Sigmoid colon (tissue), 7 donors: ENCODE measurements around the gene GRIK4. TPM values are rescaled to one million over a fixed set of nuclear protein-coding genes. Genes with fewer than 3 reads are reported as not detected.

ENCODE experiments used
- DNase-seq: peaks from one replicate; pipeline ENCODE4 v3.0.0-alpha.2; 2019
- H3K27ac ChIP-seq, 4 donors: fragments of 200-600 bp; sonication (generic); one replicate each; pipeline ENCODE4 v1.5.1; 2016 to 2019; ENCODE audit warnings: mild to moderate bottlenecking in 1 of 4
- H3K27me3 ChIP-seq, 3 donors: fragments of 200-600 bp; sonication (generic); one replicate each; pipeline ENCODE4 v1.5.1; 2019; ENCODE audit warnings: mild to moderate bottlenecking in 1 of 3
- H3K36me3 ChIP-seq, 4 donors: fragments of 200-600 bp; sonication (generic); one replicate each; pipeline ENCODE4 v1.5.1; 2016 to 2019
- H3K4me1 ChIP-seq, 4 donors: fragments of 200-600 bp; sonication (generic); one replicate each; pipeline ENCODE4 v1.5.1; 2017 to 2019
- H3K4me3 ChIP-seq, 4 donors: fragments of 200-600 bp; sonication (generic); one replicate each; pipeline ENCODE4 v1.5.1; 2017 to 2019; ENCODE audit warnings: mild to moderate bottlenecking in 2 of 4, moderate library complexity in 1 of 4
- H3K9me3 ChIP-seq, 4 donors: fragments of 200-600 bp in 3 of 4; sonication (generic) in 3 of 4; one replicate each; pipeline versions ENCODE4 v1.5.1 to v1.6.1; 2013 to 2019
- EP300 ChIP-seq, 4 donors: sonication (generic); formaldehyde crosslinking; IDR thresholded peaks; one replicate each; pipeline ENCODE4 v1.6.1; 2017; ENCODE audit warnings: antibody characterized with exemption in 4 of 4
- POLR2A ChIP-seq, 2 donors: fragments of 450-650 bp; IDR thresholded peaks; one replicate each; pipeline ENCODE4 v1.6.1; 2016; ENCODE audit warnings: antibody characterized with exemption in 2 of 2, mild to moderate bottlenecking in 2 of 2, moderate library complexity in 2 of 2
- POLR2AphosphoS5 ChIP-seq, 4 donors: sonication (generic); formaldehyde crosslinking; IDR thresholded peaks; one replicate each; pipeline ENCODE4 v1.6.1; 2017; ENCODE audit warnings: antibody characterized with exemption in 4 of 4
- WGBS, 2 donors: extraction: QIAGEN DNeasy Blood & Tissue Kit; methylation state at CpG; one replicate each; pipeline ENCODE4 v1.1.7; 2013; 5-methylcytosine and 5-hydroxymethylcytosine counted together
- intact Hi-C: fragments of 100-400 bp; cut with DNase I; formaldehyde crosslinking; loops from one replicate; pipeline ENCODE4 v1.15.1; 2023
- polyA plus RNA-seq, 3 donors: library from polyadenylated mRNA; stranded (reverse); fragments of 200-250 nt; gene quantifications; one replicate each; pipeline ENCODE4 v1.2.3, GENCODE V29; 2013
- total RNA-seq, 4 donors: library from RNA; depleted of rRNA; stranded (reverse); fragments of >200 nt; gene quantifications; one replicate each; pipeline ENCODE4 v1.1.0, GENCODE V29; 2016
- TF ChIP-seq, protein P1 (sequence below), 4 experiments: fragments of 450-650 bp in 3 of 4; fragments of 200-600 bp in 1 of 4; IDR thresholded peaks; one replicate each; pipeline ENCODE4 v1.5.1; 2016 to 2019; ENCODE audit warnings: antibody characterized with exemption in 4 of 4, mild to moderate bottlenecking in 3 of 4, moderate library complexity in 2 of 4
- donor health status: healthy with polysubstance abuse.
- donor health status: Bipolar disorder and iron deficiency.
- donor health status: healthy.

The GRIK4 gene
- total and polyA plus RNA-seq, 7 donors = 0.10 to 0.36 (median 0.27) TPM; not detected in 4

DNA sequence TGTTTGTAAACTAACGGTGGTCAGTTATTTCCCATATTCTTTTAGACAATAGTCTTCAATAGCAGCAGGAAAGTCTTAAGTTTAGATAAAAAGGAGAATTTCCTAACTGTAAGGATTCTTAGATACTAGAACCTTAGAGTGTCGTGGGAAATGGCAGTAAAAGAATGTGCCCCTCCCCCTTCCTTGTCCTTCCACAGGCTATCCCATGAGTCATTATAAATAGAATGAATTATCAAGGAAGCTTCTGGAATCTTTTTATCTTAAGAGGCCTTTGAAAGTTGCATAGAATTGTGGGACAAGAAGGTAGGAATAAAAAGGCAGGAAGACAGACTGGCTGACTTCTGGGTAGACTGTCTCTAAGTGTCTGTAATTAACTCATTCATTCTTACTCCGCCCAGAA lies 347.2 kb downstream of the GRIK4 start:
- Histone ChIP-seq H3K27ac (no peak overlapping the region), H3K9me3 (no peaks in the 10 kb centered on the region), H3K36me3 (no peaks in the 10 kb centered on the region), H3K4me1 (no peaks in the 10 kb centered on the region), H3K27me3 (peaks cover 0 to 2% (median 0%) of the 10 kb centered on the region in 3 donors), H3K4me3 (no peak overlapping the region)
- TF ChIP-seq EP300 (IDR thresholded peaks at IDR 0.05) (no peak), POLR2A (IDR thresholded peaks at IDR 0.05) (no peak), POLR2AphosphoS5 (IDR thresholded peaks at IDR 0.05) (no peak)
- TF ChIP-seq, protein P1, sequence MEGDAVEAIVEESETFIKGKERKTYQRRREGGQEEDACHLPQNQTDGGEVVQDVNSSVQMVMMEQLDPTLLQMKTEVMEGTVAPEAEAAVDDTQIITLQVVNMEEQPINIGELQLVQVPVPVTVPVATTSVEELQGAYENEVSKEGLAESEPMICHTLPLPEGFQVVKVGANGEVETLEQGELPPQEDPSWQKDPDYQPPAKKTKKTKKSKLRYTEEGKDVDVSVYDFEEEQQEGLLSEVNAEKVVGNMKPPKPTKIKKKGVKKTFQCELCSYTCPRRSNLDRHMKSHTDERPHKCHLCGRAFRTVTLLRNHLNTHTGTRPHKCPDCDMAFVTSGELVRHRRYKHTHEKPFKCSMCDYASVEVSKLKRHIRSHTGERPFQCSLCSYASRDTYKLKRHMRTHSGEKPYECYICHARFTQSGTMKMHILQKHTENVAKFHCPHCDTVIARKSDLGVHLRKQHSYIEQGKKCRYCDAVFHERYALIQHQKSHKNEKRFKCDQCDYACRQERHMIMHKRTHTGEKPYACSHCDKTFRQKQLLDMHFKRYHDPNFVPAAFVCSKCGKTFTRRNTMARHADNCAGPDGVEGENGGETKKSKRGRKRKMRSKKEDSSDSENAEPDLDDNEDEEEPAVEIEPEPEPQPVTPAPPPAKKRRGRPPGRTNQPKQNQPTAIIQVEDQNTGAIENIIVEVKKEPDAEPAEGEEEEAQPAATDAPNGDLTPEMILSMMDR (IDR thresholded peaks at IDR 0.05) = no peak
- WGBS, 2 donors = 44 to 47% methylated on average over 3 of the region's 3 CpGs
- DNase-seq = no peak
- intact Hi-C loops = no loop called here

GRCh38 chr11:120859552-120860295 lies 348.2 kb downstream of the GRIK4 start:
- H3K9me3 ChIP-seq = no peaks in the 10 kb centered on the region
- no peak overlapping the region for H3K4me3 ChIP-seq
- no peak for TF ChIP-seq POLR2A (IDR thresholded peaks at IDR 0.05)
- no peak for TF ChIP-seq EP300 (IDR thresholded peaks at IDR 0.05)
- TF ChIP-seq, protein P1 (IDR thresholded peaks at IDR 0.05) = no peak
- TF ChIP-seq POLR2AphosphoS5 (IDR thresholded peaks at IDR 0.05) = no peak
- no peak for DNase-seq
- WGBS, 2 donors = 91 to 93% methylated on average over 7 of the region's 7 CpGs
- H3K27ac ChIP-seq = no peak overlapping the region
- H3K27me3 ChIP-seq = peaks cover 0 to 2% (median 0%) of the 10 kb centered on the region in 3 donors
- intact Hi-C loops = no loop called here
- H3K36me3 ChIP-seq = no peaks in the 10 kb centered on the region
- no peaks in the 10 kb centered on the region for H3K4me1 ChIP-seq

GRCh38 chr11:120863359-120863758 lies 351.8 kb downstream of the GRIK4 start:
- Histone ChIP-seq H3K4me1 (no peaks in the 10 kb centered on the region), H3K9me3 (no peaks in the 10 kb centered on the region), H3K4me3 (no peak overlapping the region), H3K27ac (no peak overlapping the region), H3K27me3 (peaks cover 0 to 7% (median 0%) of the 10 kb centered on the region in 3 donors), H3K36me3 (no peaks in the 10 kb centered on the region)
- no peak for DNase-seq
- intact Hi-C loops = no loop called here
- 93% methylated on average over 2 of the region's 2 CpGs for WGBS, 2 donors
- TF ChIP-seq POLR2AphosphoS5 (IDR thresholded peaks at IDR 0.05) (no peak), EP300 (IDR thresholded peaks at IDR 0.05) (no peak), POLR2A (IDR thresholded peaks at IDR 0.05) (no peak)
- TF ChIP-seq, protein P1 (IDR thresholded peaks at IDR 0.05) = no peak

DNA sequence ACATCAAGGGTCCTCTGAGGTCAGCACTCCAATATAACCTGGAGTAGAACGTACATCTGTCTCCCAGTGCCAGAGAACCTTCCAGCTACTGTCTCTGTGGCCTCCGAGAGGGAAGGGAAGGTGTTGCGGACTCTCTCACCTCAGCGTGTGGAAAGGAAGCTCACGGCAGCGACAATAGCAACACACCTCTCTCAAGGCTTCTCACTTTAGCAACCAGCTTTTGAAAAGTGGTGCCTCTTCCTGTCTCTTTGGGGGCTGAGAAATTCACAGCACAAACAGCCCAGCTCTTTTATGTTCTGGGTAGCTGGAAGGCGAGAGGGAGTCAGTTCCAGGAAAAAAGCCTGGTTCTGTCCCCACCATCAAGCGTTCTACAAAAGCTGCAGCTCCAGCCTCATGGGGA lies 355.5 kb downstream of the GRIK4 start:
- intact Hi-C loops = no loop called here
- Histone ChIP-seq H3K36me3 (no peaks in the 10 kb centered on the region), H3K4me1 (no peaks in the 10 kb centered on the region), H3K9me3 (no peaks in the 10 kb centered on the region), H3K4me3 (no peak overlapping the region), H3K27ac (no peak overlapping the region), H3K27me3 (peaks cover 0 to 7% (median 0%) of the 10 kb centered on the region in 3 donors)
- no peak for DNase-seq
- TF ChIP-seq POLR2A (IDR thresholded peaks at IDR 0.05) = no peak
- TF ChIP-seq, protein P1 (IDR thresholded peaks at IDR 0.05) = no peak
- TF ChIP-seq EP300 (IDR thresholded peaks at IDR 0.05) = no peak
- no peak for TF ChIP-seq POLR2AphosphoS5 (IDR thresholded peaks at IDR 0.05)
- 61 to 85% methylated on average over 8 of the region's 8 CpGs for WGBS, 2 donors
